ENCODE results near the gene MEGF11. TPM values are rescaled to one million over a fixed set of nuclear protein-coding genes. Genes with fewer than 3 reads are reported as not detected.
"Not testable (repeated sequence)": the region's sequence is repeated elsewhere in the genome, so short reads cannot be mapped to it uniquely, and the experiment has no call there.

MEGF11 gene
- total RNA-seq, 4 donors from 2014 or later = not detected

DNA sequence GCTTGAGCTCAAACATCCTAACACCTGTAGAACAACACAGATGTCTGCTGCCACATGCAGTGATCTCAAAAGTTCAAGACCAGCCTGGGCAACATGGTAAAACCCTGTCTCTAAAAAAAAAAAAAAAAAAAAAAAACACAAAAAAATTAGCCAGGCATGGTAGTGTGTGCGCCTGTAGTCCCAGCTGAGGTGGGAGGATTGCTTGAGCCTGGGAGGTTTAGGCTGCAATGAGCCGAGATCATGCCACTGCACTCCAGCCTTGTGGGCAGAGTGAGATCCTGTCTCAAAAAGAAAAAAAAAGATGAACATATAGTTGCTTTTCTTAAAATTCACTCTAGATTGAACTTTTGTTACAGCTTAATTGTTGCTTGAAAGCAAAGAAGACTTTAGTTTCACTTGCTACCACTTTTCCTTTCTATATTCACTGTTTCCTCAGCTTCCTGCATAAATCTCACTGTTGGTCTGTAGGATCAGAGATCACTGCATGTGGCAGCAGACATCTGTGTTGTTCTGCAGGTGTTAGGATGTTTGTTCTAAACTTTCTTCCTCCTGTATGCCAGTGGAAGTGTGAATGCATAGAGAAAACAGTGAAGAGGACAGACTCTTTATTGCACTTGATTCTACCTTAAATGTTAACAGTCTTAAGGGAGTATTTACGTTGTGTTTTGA is 371.6 kb downstream of the MEGF11 start:
- H3K27ac ChIP-seq = no peak overlapping the region
- H3K4me3 ChIP-seq = no peak overlapping the region
- peaks cover 19 to 100% (median 20%) of the 10 kb centered on the region in 3 donors for H3K36me3 ChIP-seq
- DNase-seq = no peak
- 78 to 82% methylated on average over 3 of the region's 3 CpGs for WGBS, 2 donors
- H3K27me3 ChIP-seq = no peaks in the 10 kb centered on the region
- TF ChIP-seq POLR2A (IDR thresholded peaks at IDR 0.05) = no peak
- TF ChIP-seq, protein P1, sequence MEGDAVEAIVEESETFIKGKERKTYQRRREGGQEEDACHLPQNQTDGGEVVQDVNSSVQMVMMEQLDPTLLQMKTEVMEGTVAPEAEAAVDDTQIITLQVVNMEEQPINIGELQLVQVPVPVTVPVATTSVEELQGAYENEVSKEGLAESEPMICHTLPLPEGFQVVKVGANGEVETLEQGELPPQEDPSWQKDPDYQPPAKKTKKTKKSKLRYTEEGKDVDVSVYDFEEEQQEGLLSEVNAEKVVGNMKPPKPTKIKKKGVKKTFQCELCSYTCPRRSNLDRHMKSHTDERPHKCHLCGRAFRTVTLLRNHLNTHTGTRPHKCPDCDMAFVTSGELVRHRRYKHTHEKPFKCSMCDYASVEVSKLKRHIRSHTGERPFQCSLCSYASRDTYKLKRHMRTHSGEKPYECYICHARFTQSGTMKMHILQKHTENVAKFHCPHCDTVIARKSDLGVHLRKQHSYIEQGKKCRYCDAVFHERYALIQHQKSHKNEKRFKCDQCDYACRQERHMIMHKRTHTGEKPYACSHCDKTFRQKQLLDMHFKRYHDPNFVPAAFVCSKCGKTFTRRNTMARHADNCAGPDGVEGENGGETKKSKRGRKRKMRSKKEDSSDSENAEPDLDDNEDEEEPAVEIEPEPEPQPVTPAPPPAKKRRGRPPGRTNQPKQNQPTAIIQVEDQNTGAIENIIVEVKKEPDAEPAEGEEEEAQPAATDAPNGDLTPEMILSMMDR (IDR thresholded peaks at IDR 0.05) = no peak
- no peaks in the 10 kb centered on the region for H3K9me3 ChIP-seq
- H3K4me1 ChIP-seq = peaks cover 2 to 48% (median 5%) of the 10 kb centered on the region in 3 donors
- intact Hi-C loops (cut with DNase I) = no loop called here

DNA sequence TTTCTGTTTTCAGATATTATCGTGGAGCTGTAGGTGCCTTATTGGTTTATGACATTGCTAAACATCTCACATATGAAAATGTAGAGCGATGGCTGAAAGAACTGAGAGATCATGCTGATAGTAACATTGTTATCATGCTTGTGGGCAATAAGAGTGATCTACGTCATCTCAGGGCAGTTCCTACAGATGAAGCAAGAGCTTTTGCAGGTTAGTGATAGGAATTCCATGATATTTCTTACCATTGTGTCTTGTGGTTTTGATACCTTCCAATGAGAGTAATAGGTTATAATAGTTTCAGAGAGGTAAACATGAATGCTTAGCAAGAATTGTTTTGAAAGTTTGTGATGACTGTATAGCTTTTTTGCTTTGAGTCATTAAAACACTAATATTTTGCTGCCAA is 375.8 kb downstream of the MEGF11 start:
- H3K9me3 ChIP-seq = no peaks in the 10 kb centered on the region
- TF ChIP-seq, protein P1 (IDR thresholded peaks at IDR 0.05) = no peak
- no peak for TF ChIP-seq POLR2A (IDR thresholded peaks at IDR 0.05)
- no peak for DNase-seq
- peaks cover 17 to 89% (median 19%) of the 10 kb centered on the region in 3 donors for H3K36me3 ChIP-seq
- no peaks in the 10 kb centered on the region for H3K27me3 ChIP-seq
- intact Hi-C loops (cut with DNase I) = no loop called here
- 85 to 93% methylated on average over 3 of the region's 3 CpGs for WGBS, 2 donors
- peaks cover 3 to 57% (median 9%) of the 10 kb centered on the region in 3 donors for H3K4me1 ChIP-seq
- no peak overlapping the region for H3K4me3 ChIP-seq
- no peak overlapping the region for H3K27ac ChIP-seq

DNA sequence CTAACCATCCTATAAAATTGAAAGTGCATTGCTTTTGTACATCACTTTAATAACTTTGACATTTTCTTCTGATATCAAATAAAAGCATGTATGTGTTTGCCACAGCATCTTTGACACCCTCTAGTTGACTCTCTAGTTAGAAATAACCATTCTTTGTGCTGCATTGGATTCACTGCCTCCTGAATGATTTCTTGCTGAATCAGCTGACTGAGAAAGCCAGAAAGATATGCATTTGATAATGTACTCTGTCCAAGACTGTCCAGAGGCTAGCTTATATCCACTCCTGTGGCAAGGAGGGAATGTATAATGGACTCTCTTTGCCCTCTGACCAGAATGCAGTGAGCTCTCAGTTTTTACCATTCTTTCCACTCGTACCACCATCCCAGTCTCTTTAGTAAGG is 378.1 kb downstream of the MEGF11 start:
- no peaks in the 10 kb centered on the region for H3K9me3 ChIP-seq
- WGBS, 2 donors = 82 to 89% methylated on average over 1 of the region's 1 CpG
- no peak overlapping the region for H3K4me3 ChIP-seq
- peaks cover 3 to 62% (median 19%) of the 10 kb centered on the region in 3 donors for H3K4me1 ChIP-seq
- DNase-seq = no peak
- H3K27ac ChIP-seq = no peak overlapping the region
- H3K36me3 ChIP-seq = peaks cover 15 to 67% (median 19%) of the 10 kb centered on the region in 3 donors
- no peaks in the 10 kb centered on the region for H3K27me3 ChIP-seq
- TF ChIP-seq, protein P1 (IDR thresholded peaks at IDR 0.05) = no peak
- TF ChIP-seq POLR2A (IDR thresholded peaks at IDR 0.05) = no peak
- intact Hi-C loops (cut with DNase I) = no loop called here

DNA sequence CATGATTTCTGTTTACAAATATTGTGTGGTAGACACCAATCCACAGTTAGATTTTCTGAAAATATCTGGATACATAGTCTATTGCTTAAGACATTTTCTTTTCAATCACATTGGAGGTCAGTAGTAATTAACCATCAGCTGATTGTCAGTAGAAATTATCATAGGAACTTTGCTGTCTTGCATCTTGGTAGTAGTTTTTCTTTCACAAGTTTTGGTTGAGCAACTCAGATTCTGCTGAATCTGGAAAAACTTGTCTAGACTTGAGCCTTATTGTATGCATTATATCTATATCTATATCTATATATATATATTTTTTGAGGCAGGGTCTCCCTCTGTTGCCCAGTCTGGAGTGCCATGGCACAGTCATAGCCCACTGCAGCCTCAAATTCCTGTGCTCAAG is 380.3 kb downstream of the MEGF11 start:
- Histone ChIP-seq H3K27ac (peak overlapping the region; percentile 38 to 100 (median 80)), H3K9me3 (no peaks in the 10 kb centered on the region), H3K36me3 (peaks cover 6 to 45% (median 10%) of the 10 kb centered on the region in 3 donors), H3K4me1 (peaks cover 3 to 68% (median 19%) of the 10 kb centered on the region in 3 donors), H3K27me3 (no peaks in the 10 kb centered on the region), H3K4me3 (no peak overlapping the region)
- DNase-seq = no peak
- TF ChIP-seq, protein P1 (IDR thresholded peaks at IDR 0.05) = no peak
- TF ChIP-seq POLR2A (IDR thresholded peaks at IDR 0.05) = no peak
- intact Hi-C loops (cut with DNase I) = no loop called here

DNA sequence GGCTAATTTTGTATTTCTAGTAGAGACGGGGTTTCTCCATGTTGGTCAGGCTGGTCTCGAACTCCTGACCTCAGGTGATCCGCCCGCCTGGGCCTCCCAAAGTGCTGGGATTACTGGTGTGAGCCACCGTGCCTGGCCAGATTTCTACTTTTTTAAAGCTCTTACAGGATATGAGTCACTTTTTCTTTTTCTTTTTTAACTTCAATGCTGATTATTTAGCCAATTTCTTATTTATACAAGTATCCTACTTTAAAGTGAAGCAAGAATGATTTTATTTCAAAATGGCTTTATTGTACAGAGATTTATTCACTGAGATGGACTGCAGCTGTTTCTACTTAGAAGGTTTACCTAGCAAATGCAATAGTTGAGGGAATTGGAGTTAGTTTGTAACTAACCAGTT is 381.0 kb downstream of the MEGF11 start:
- peaks cover 0 to 38% (median 4%) of the 10 kb centered on the region in 3 donors for H3K36me3 ChIP-seq
- peak overlapping the region in 1 of 4 donors; percentile 100 for H3K4me3 ChIP-seq
- H3K9me3 ChIP-seq; H3K27me3 ChIP-seq; DNase-seq; intact Hi-C loops (cut with DNase I): not testable (repeated sequence)
- peak overlapping the region; percentile 62 to 100 (median 96) for H3K27ac ChIP-seq
- peaks cover 3 to 68% (median 19%) of the 10 kb centered on the region in 3 donors for H3K4me1 ChIP-seq
- WGBS, 2 donors = 46 to 66% methylated on average over 4 to 5 of the region's 5 CpGs

DNA sequence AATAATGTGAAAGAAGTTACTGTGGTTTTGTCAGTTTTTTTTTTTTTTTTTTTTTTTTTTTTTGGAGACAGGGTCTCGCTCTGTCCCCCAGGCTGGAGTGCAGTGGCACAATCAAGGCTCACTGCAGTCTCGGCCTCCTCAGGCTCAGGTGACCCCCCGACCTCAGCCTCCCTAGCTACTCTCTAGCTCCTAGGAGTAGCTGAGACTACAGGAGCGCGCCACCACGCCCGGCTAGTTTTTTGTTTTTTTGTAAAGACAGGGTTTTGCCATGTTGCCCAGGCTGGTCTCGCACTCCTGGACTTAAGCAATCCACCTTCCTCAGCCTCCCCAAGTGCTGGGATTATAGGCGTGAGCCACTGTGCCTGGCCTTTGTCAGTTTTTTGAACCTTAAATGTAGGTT is 381.7 kb downstream of the MEGF11 start:
- H3K27ac ChIP-seq = peak overlapping the region in 3 of 4 donors; percentile 95 to 100 (median 98)
- H3K9me3 ChIP-seq; H3K27me3 ChIP-seq; intact Hi-C loops (cut with DNase I); DNase-seq: not testable (repeated sequence)
- H3K4me1 ChIP-seq = peaks cover 3 to 68% (median 19%) of the 10 kb centered on the region in 3 donors
- H3K4me3 ChIP-seq = peak overlapping the region in 3 of 4 donors; percentile 27 to 100 (median 88)
- 78 to 97% methylated on average over 8 to 9 of the region's 9 CpGs for WGBS, 2 donors
- H3K36me3 ChIP-seq = peaks cover 0 to 31% (median 0%) of the 10 kb centered on the region in 3 donors
